ENCODE measurements around the gene CLCF1.

Gene CLCF1

DNA sequence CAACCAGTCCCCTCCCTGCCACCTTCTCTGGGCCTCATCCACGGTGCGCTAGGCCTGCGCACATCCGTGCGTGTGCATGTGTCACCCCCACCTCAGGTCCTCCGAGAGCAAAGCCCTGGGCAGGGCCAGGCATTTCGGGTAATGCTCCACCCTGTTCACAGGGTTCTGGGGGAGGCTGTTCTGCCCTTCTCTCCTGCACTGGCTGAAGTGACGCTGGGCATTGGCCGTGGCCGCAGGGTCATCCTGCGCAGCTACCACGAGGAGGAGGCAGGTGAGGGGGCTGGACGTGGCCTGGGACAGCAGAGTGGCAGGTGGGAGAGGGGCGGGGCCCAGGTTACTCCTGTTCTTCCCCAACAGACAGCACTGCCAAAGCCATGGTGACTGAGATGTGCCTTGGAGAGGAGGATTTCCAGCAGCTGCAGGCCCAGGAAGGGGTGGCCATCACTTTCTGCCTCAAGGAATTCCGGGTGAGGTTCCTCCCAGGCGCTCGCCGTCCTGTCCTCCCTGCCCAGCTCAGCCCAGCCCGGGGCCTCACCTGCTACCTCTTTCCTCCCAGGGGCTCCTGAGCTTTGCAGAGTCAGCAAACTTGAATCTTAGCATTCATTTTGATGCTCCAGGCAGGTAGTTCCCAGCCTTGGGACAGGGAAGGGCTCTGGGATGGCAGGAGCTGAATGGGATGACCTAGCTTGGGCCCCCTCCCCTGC is 22.3 kb upstream of the CLCF1 start:
- no peak for DNase-seq

DNA sequence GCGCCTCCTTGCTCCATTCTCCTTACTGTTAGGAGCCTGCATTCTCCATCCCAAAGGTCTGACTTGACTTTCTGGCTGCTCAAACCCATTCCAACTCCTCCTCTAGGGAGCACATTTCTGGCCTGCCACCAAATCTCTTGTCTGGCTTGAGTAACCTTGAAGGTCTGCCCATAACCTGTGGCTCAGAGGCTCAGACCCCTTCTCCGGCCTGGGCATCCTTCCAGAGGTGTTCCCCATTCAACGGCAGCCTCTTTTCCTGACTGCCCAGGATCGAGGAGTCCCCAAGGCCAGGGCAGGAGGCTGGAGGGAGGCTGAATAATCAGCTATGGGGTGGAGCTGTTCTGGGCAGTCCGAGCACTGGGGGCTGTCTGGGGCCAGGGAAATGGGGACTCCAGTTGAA is 20.6 kb upstream of the CLCF1 start:
- DNase-seq = no peak

DNA sequence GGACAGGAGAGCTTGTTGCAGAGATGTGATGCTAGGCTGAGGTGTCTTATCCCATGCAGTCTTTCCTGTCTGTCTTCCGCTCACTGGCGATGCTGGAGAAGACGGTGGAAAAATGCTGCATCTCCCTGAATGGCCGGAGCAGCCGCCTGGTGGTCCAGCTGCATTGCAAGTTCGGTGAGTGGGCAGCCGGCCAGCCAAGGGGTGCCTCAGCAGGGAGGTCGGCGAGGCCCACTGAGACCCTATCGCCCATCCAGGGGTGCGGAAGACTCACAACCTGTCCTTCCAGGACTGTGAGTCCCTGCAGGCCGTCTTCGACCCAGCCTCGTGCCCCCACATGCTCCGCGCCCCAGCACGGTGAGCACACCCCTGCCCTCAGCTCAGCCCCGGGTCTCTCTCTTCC is 20.0 kb upstream of the CLCF1 start:
- no peak for DNase-seq

DNA sequence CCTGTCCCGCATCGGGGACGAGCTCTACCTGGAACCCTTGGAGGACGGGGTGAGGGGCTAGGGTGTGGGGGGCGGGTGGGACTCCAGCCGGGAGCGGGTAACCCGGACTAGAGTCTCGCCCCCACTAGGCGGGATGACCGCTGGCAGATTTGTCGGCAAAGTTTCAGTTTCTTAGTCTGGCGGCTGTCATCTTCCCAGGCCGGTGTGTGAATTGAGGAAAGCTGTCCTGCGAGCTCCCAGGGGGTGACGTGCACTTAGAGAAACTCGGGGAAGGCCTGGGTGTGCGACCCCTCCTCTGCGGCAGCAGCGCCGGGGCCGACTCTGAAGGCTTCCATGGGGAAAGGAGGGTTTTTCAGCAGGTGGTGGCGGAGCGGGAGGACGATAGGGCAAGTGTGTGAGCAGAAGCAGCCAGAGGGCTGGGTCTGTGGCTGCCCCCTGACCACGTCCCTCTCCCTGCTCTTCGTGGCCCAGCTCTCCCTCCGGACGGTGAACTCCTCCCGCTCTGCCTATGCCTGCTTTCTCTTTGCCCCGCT is 18.9 kb upstream of the CLCF1 start:
- DNase-seq = no peak

DNA sequence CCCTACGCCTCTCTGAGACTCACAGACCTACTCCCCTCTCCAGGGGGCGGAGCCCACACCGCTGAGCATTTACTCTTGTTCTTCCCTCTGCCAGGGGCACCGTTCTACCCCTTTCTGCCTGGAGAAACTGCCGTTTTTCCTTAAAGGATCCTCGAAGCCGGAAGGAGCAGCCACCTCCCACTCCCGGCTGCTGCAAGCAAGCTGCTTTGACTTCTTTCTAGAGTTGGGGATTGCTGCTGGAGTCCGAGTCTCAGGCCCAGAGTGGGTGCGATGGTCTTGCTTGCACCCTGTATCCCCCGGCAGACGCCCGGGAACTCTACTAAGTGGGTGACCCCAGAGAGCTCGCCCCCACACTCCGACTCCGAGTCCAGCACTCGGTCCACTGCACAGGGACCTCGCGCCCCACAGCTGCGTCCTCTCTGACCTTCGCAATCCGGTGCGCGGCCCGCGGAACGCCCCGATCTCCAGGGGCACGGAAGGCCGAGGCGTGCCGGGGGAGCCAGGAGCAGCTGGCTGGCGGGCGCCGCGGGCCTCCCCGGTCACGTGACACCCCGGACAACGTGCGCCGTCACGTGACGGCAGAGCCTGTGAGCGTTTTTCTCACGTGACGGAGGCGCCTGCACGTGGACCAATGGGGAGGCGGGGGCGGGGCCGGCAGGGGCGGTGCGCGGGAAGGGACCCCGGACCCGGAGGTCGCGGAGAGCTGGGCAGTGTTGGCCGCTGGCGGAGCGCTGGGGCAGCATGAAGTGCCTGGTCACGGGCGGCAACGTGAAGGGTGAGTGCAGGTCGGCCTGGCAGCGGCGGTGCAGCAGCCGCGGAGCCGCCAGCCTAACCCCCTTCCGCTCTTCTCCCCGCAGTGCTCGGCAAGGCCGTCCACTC is 18.1 kb upstream of the CLCF1 start, which contains the start of gene RAD9A:
RAD9A (plus strand) TSS at position 683 of the 879 bp plus-strand sequence; CDS start at position 742, 59 bp downstream.
- peak; percentile 93 to 94 for DNase-seq

DNA sequence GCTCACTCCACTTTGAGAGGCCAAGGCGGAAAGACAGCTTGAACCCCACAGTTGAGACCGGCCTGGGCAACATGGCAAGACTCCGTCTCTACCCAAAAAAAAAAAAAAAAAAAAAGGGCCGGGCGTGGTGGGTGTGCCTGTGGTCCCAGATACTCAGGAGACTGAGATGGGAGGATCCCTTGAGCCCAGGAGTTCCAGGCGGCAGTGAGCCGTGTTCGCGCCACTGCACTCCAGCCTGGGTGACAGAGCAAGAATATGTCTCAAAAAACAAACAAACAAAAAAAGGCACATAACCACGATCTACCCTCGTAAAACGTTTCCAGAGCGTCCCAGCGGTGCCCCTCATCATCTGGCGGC is 17.5 kb upstream of the CLCF1 start:
- no peak for DNase-seq

DNA sequence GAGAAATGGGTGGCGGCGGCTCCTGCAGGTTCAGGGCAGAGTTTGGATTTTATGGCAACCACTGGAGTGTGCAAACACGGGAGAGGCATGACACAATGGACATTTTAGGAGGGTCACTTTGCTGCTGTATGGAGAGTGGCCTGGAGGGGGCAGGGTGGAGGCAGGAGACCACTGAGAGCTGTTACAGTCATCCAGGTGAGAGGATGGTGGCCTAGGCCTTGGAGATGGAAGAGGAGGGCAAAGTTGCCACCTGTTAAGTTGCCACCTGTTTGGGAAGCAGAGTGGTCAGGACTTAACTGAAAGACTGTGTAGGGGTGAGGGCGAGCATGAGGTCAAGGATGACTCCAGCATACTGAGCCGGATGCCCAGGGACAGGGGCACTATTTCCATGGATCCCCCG is 16.1 kb upstream of the CLCF1 start:
- peak; percentile 60 to 76 for DNase-seq

DNA sequence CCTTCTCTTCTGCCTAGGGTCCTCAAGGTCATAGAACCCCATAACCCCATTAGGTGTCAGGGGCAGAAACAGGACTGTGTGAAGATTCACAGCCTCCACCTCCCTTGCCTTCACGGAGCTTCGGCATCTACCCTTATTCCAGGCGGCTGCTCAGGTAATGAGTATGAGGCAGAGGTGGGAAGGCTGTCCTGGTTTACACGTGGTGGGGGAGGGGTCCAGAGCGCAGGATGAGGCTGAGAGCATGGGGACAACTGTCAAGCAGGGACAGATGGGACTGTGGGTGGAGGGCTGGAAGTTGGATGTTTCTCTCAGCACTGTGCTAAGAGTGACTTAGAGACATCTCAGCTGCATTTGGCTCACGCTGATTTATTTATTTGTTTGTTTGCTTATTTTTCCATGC is 14.1 kb upstream of the CLCF1 start:
- DNase-seq = no peak

DNA sequence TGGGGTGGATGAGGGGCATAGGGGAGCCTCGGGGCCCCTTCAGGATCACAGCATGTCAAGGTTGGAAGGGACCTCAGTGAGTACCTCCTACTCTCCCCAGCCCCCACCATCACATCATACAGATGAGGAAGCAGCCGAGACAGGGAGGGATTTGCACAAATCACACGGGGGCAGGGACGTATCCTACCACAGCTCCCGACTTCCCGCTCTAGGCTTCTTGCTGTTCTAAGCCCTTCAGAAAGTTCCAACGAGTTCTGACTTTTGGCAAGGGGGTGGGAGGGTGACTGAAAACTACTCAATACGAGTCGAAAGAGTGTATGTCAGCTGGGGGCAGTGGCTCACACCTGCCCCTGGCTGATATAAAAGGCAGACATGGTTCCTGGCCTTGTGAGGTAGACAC is 13.7 kb upstream of the CLCF1 start:
- DNase-seq = no peak

DNA sequence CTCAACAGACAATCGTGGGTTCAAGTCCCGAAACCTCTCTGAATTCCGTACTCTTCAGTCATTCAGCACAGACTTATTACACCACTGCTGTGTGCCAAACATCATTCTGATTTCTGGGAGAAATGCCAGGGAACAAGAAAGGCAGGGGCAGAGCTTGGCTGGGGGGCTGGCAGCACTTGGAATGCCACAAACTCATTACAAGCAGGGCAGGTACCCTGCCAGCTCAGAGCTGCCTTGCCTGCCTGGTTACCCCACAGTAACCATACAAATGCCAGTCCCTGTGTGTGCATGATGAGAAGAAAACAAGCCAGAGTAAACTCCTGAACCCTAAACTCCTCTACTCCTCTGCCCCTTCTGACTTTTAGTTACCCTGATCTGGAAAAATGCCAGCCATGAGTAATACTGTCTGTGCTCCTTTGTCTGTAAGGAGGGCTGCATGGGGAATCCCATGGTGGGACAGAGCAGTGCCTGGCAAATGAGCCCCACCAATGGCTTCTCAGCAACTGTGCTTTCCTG is 11.5 kb upstream of the CLCF1 start:
- DNase-seq = no peak

DNA sequence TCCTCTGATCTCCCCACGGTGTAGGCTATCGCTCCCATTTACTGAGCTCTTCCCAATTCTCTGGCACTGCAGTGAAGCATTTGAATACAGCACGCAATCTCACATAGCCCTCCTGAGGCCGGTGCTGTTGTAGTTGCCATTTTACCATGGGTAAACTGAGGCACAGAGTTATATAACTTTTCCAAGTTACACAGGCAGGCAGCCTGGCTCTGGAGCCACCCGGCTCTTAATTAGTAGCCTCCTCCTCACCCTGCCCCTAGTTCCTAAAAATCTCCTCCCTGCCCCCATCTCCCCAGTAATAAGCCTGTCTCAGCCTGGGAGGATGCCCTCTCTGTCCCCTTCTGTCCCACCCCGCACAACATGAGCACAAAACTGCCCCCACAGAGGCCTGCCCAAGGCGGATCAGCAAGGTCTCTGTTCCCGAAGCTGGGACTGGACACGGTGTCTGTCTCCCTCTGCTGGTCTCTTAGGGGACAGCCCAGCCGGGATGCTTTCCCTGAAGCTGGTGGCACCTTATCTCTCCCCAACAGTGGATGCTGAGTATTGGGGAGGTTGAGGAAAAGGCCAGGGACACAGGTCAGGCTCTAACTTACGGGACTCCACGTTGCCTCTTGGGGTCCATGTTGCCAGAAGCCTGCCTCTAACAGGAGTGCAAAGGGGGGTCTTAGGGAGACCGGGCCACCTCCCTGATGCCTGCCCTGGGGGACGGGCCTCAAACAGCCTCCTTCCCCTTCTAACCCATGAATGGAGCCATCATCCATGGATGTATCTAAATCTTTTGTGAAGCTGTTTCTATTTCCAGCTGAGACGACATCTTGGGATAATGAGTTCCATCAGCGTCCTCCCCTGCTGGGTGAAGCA is 9.1 kb upstream of the CLCF1 start:
- DNase-seq = peak; percentile 88

DNA sequence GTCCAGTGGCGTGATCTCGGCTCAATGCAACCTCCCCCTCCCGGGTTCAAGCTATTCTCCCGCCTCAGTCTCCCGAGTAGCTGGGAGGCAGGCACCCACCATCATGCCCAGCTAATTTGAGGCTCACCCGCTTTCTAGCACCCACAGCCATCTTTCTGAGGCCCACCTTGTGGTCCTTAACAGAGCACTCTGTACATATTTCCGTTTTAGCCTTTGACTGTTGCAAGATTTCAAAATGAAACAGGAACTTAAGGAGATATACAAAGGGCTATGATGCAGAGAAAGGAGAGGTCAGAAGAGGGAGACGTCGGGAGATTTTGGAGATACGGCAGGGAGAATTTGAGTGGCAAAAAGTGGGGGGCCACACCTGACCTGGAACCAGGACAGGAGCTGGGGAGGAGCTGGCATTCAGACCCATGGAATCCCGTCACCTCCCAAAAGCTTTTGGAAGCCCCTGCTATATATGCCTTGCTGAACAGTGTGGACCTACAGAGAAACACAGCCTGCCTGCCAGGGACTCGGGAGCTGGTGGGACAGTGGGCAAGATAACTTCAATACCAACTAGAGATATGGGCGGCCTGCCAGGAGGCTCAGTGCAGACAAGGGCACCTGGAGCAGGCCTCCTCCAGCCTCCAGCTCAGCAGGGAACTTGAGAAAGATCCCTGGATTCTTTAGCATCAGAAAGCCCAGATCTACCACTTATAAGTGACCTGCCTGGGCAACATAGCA is 8.0 kb upstream of the CLCF1 start:
- DNase-seq = no peak

DNA sequence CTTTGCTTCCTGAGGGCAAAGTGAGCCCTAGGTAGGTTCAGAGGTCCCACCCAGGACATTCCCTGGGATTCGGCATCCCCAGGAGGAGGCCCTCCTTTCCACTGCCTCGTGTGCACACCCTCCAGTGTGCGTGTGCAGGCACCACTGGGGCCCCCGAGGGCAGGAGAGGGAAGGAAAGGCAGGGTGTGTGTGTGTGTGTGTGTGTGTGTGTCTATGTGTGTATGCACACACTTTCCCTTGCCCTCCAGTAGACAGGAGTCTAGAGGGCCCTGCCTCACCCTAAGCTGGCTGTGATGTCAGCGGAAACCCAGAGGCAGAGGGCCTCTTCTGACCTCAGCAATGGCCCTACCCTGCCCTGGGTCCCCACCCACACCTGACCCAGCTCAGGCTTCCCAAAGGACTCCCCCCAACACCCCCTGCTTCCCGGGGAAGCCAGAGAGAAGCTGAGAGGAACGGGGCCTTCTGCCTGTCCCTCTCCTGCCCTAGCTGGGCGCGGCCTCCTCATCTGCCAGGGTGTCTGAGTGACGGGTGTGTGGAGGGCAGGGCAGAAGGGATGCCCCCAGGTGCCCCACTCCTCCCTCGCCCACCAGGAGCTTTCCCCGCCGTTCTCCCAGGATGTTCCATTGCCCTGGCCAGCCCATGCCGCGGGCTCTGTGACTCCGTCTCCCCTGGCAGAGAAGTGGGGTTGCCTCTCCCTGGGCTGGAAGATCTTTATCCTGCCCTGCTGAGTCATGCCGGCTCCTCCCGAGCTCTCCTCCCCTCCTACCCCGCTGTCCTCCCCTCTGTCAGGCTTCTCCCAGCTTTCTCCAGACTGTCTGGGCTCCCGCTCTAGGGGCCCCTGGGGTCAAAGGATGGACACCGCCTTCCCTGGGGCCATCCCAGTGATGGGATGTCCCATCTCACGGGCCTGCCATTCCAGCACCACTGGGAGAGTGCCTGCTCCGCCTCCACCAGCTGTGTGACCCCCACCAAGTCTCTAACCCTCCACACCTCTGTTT is 6.0 kb upstream of the CLCF1 start:
- no peak for DNase-seq

DNA sequence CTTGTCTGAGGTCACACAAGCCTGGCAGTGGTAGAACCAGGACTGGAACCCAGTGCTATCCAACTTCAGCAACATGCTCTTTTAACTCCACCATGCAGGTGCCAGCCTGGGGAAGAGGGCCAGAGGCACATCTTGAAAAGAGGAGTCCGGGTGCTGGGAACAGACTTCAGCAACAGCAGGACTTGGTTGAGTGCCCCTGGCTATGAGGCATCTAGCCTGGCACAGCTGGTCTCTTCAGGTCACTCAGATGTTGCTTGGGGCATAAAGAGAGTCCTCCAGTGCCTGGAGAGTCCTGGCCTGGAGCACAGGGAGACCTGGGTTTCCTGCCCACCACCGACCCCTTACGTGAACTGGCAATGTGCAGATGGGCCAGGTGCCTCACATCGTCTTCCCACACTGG is 5.1 kb upstream of the CLCF1 start:
- DNase-seq = no peak

DNA sequence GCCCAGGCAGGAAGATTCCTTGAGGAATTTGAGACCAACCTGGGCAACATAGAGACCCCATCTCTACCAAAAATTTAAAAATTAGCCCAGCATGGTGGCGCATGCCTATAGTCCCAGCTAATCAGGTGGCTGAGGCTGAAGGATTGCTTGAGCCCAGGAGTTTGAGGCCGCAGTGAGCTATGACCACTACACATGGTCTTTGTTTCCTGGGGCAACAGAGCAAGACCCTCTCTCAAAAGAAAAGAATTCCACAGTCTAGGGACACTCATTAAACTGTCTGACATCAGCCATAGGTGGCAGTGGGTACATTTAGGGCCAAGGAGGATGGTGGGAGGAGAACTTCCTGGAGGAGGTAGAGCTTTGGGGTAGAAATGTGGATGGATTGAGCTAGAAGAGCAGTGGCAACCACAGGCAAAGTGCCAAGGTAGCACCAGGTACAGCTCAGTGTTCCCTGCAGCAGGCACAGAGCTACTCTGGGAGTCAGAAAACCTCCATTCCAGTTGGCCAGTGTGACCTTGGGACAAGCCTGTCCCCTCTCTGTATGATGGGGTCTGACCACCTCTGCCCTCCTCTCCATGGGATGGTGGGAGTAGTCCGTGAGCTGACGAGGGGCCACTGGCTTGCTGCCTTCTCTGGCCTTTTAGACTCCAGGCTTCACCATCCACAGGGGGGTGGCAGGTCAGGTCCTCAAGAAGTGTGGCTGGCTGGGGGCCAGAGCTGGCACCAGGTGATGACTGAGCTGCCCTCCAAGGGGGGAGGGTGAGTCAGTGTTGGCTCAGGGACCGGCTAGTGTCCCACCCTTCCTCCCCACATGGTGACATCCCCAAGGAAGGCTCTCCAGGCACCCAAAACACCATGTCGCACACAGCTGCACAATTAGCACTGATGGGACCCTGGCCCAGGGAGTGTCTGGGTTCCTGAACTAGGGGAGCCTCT is 3.7 kb upstream of the CLCF1 start:
- DNase-seq = no peak

DNA sequence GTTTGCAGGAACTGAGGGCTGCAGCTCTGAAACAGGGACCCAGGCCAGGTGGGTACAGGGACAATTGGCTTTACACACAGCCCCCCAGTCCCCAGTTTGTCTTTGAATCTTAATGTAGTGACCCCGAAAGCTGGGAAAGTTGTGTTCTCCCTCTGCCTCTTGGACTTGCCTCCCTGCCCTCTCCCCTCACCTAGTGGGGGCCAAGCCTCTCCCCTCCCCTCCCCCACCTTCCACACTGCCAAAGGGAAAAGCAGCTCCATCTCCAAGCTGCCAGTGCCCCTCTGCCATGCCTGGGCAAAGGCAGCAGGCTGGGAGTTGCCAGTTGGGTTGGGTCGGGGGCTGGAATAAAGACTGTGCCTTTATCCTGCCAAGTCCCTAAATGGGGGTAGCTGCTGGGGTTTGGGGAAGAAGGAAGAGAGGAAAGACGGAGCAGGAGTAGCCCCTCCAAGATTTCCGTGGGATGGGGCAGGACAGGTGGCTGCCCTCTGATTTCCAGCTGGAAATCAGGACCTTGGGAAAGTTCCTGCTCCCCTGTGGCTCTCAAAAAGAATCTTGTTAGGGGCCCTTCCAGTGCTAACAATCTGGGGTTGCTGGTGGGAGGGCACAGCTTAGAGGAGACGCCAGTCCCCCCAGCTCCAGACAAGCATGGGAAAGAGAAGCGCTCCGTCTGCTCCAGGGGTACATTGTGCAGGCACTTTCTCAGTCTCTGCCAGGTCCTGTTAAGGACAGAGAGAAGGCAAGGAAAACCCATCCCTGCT is 2.8 kb upstream of the CLCF1 start:
- no peak for DNase-seq

DNA sequence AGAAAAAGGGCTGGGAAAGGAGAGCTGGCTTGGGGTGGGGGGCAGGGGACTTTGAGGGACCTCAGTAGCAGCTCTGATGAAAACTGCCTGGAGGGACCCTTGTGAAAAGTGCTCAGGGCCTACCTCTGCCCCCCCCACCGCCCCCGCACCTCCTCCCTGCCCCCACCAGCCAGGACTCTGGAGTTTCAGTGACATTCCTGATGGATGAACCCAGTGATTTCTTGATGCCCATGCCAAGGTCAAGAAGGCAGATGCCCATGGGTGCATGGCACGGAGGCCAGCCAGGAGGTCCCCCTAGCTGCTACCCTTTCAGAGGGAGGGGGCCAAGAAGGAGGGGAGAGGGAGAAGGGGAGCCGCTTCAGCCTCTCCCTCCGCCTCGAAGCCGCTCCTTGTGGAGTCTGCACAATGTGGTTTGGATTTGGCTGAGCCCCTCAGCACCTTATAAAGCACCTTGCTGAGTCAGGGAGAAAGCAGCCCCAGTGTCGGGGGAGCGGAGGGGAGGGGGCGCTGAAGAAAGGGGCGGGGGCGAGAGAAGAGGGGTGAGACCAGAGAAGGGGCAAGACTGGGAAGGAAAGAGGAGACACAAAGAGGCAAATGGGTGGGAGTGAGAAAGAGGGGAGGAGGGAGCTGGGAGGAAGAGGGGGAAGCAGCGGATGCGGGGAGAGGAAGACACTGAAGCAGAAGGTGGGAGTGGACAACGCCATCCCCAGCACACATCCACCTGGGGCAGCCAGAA is 2.1 kb upstream of the CLCF1 start:
- DNase-seq = no peak
